Transverse colon (tissue), 4 donors: Measurements from ENCODE around the gene BORCS6.

Experiments used
- CTCF ChIP-seq, 5 experiments: fragments of 200-600 bp in 3 of 5; fragments of 450-650 bp in 2 of 5; sonication (generic) in 3 of 5; IDR thresholded peaks; 1 replicate in 2 of 5; 2 replicates in 3 of 5; pipeline ENCODE4 v1.5.1; 2016 to 2017; ENCODE audit warnings: antibody characterized with exemption in 5 of 5, inconsistent platforms in 3 of 5, mild to moderate bottlenecking in 2 of 5, moderate library complexity in 1 of 5
- POLR2A ChIP-seq: fragments of 450-650 bp; IDR thresholded peaks from one replicate; pipeline ENCODE4 v1.6.1; 2016; ENCODE audit warnings: antibody characterized with exemption, mild to moderate bottlenecking, moderate library complexity
- POLR2AphosphoS5 ChIP-seq, 3 donors: sonication (generic); formaldehyde crosslinking; IDR thresholded peaks; one replicate each; pipeline ENCODE4 v1.6.1; 2016; ENCODE audit warnings: antibody characterized with exemption in 3 of 3

- no peak for TF ChIP-seq CTCF (IDR thresholded peaks at IDR 0.05)
- no peak for TF ChIP-seq POLR2A
- no peak for TF ChIP-seq POLR2AphosphoS5 (IDR thresholded peaks at IDR 0.05)
Measured at GRCh38 chr17:8166731-8167130, 23.2 kb downstream of the BORCS6 start.
